H1 (cell line): ENCODE data around the gene SYT14. TPM values are rescaled to one million over a fixed set of nuclear protein-coding genes. Genes with fewer than 3 reads are reported as not detected.

Source experiments
- CTCF ChIA-PET: fragments of 300-600 bp; sonication (Branson Sonifier 250); formaldehyde crosslinking; loops from one replicate; lab custom pipeline; 2021; ENCODE audit not compliant: partially characterized antibody; lab: Charles Lee
- POLR2A ChIA-PET: fragments of 300-600 bp; sonication (Branson Sonifier 250); formaldehyde crosslinking; loops from one replicate; lab custom pipeline; 2021; ENCODE audit warnings: inconsistent platforms; ENCODE audit not compliant: partially characterized antibody; lab: Charles Lee
- DNase-seq, 2 experiments: peaks; one replicate each; pipeline versions ENCODE4 v3.0.0 to v3.0.0-alpha.2; 2010 to 2022; ENCODE audit warnings: low spot score in 2 of 2, low read depth in 1 of 2, mixed read lengths in 1 of 2
- FAIRE-seq: peaks from 2 replicates; lab custom pipeline; 2011; peaks lifted over from hg19 to GRCh38; lab: Jason Lieb, UNC
- H2AFZ ChIP-seq: 2 replicates; pipeline ENCODE4 v1.8.1; 2012; ENCODE audit warnings: low read length, inconsistent platforms
- H2AK5ac ChIP-seq: 2 replicates; pipeline ENCODE4 v1.6.1; 2013; ENCODE audit warnings: low read depth, low read length
- H2BK120ac ChIP-seq: replicated peaks from 2 replicates; pipeline ENCODE3; 2013; ENCODE audit warnings: low read depth, low read length, inconsistent platforms
- H2BK12ac ChIP-seq: 2 replicates; pipeline ENCODE4 v1.6.1; 2013; ENCODE audit warnings: low read depth, low read length
- H2BK15ac ChIP-seq: 2 replicates; pipeline ENCODE4 v1.6.1; 2013; ENCODE audit warnings: low read length
- H2BK20ac ChIP-seq: 2 replicates; pipeline ENCODE4 v1.6.1; 2013; ENCODE audit warnings: low read length
- H2BK5ac ChIP-seq: 2 replicates; pipeline ENCODE4 v1.6.1; 2013; ENCODE audit warnings: low read depth, low read length
- H3K14ac ChIP-seq: 2 replicates; pipeline ENCODE4 v1.6.1; 2013; ENCODE audit warnings: inconsistent platforms; ENCODE audit not compliant: insufficient read length
- H3K18ac ChIP-seq: 2 replicates; pipeline ENCODE4 v1.6.1; 2013; ENCODE audit warnings: low read length; ENCODE audit errors: extremely low read depth
- H3K23ac ChIP-seq: 2 replicates; pipeline ENCODE4 v1.6.1; 2013; ENCODE audit warnings: inconsistent platforms; ENCODE audit not compliant: insufficient read length
- H3K23me2 ChIP-seq: 2 replicates; pipeline ENCODE4 v1.6.1; 2013; ENCODE audit warnings: low read depth, low read length
- H3K27ac ChIP-seq: 2 replicates; pipeline ENCODE4 v1.6.1; 2011; ENCODE audit warnings: low read depth, low read length, inconsistent platforms
- H3K27me3 ChIP-seq, 4 experiments: replicated peaks in 1 of 4; 1 replicate in 1 of 4; 2 replicates in 3 of 4; pipeline versions ENCODE4 v1.6.1 to v1.8.1; 2011 to 2013; ENCODE audit warnings: low read length in 3 of 4, mild to moderate bottlenecking in 3 of 4, inconsistent platforms in 2 of 4, mixed read lengths in 2 of 4, moderate library complexity in 1 of 4; ENCODE audit not compliant: control insufficient read depth in 3 of 4, insufficient read depth in 3 of 4; ENCODE audit errors: extremely low read depth in 1 of 4
- H3K36me3 ChIP-seq, 4 experiments: 2 replicates each; pipeline versions ENCODE4 v1.6.1 to v1.8.1; 2011 to 2013; ENCODE audit warnings: mild to moderate bottlenecking in 4 of 4, low read length in 3 of 4, moderate library complexity in 2 of 4, control low read depth in 1 of 4, inconsistent platforms in 1 of 4; ENCODE audit not compliant: insufficient read depth in 4 of 4, control insufficient read depth in 2 of 4
- H3K4ac ChIP-seq: replicated peaks from 2 replicates; pipeline ENCODE3; 2013; ENCODE audit warnings: low read length, low read depth, mixed read lengths, inconsistent platforms; ENCODE audit not compliant: insufficient read length
- H3K4me1 ChIP-seq, 4 experiments: replicated peaks in 1 of 4; 1 replicate in 1 of 4; 2 replicates in 3 of 4; pipeline versions ENCODE4 v1.6.1 to v1.8.1; 2011 to 2013; ENCODE audit warnings: low read length in 3 of 4, inconsistent platforms in 2 of 4, mixed read lengths in 1 of 4; ENCODE audit not compliant: insufficient read depth in 4 of 4, control insufficient read depth in 3 of 4
- H3K4me2 ChIP-seq, 2 experiments: 2 replicates each; pipeline versions ENCODE4 v1.6.1 to v1.8.1; 2011 to 2013; ENCODE audit warnings: low read depth in 2 of 2, low read length in 2 of 2, control low read depth in 1 of 2, inconsistent platforms in 1 of 2, mild to moderate bottlenecking in 1 of 2; ENCODE audit not compliant: insufficient read depth in 1 of 2
- H3K4me3 ChIP-seq, 4 experiments: fragments of 200-600, 300-600 bp in 1 of 4; sonication (generic), shearing (Covaris generic), sonication (Bioruptor Twin) in 1 of 4; 2 replicates each; pipeline versions ENCODE4 v1.5.1 to v1.8.1; 2011 to 2016; ENCODE audit warnings: low read length in 4 of 4, low read depth in 3 of 4, control low read depth in 2 of 4, inconsistent platforms in 2 of 4, mild to moderate bottlenecking in 2 of 4, mixed read lengths in 1 of 4, moderate library complexity in 1 of 4; ENCODE audit not compliant: insufficient read depth in 2 of 4; ENCODE audit errors: extremely low read depth in 1 of 4
- H3K56ac ChIP-seq: replicated peaks from 2 replicates; pipeline ENCODE3; 2013; ENCODE audit warnings: low read depth, mild to moderate bottlenecking, mixed read lengths, low read length, inconsistent platforms; ENCODE audit not compliant: insufficient read length
- H3K79me1 ChIP-seq: 2 replicates; pipeline ENCODE4 v1.6.1; 2013; ENCODE audit warnings: low read depth, low read length, control low read depth
- H3K79me2 ChIP-seq, 2 experiments: 2 replicates each; pipeline versions ENCODE4 v1.6.1 to v1.8.1; 2012 to 2013; ENCODE audit warnings: low read length in 2 of 2, mild to moderate bottlenecking in 2 of 2, inconsistent platforms in 1 of 2; ENCODE audit not compliant: insufficient read depth in 2 of 2, control insufficient read depth in 1 of 2
- H3K9ac ChIP-seq, 4 experiments: replicated peaks in 1 of 4; 1 replicate in 1 of 4; 2 replicates in 3 of 4; pipeline versions ENCODE4 v1.6.1 to v1.8.1; 2011 to 2013; ENCODE audit warnings: low read depth in 3 of 4, low read length in 3 of 4, control low read depth in 2 of 4, mild to moderate bottlenecking in 2 of 4, moderate library complexity in 2 of 4, inconsistent platforms in 1 of 4; ENCODE audit errors: extremely low read depth in 1 of 4
- H3K9me3 ChIP-seq, 2 experiments: 2 replicates each; pipeline versions ENCODE4 v1.6.1 to v1.8.1; 2012 to 2013; ENCODE audit warnings: mild to moderate bottlenecking in 2 of 2, moderate library complexity in 2 of 2, control low read depth in 1 of 2, inconsistent platforms in 1 of 2, low read depth in 1 of 2, low read length in 1 of 2, mixed read lengths in 1 of 2; ENCODE audit not compliant: insufficient read depth in 2 of 2
- H4K20me1 ChIP-seq, 2 experiments: replicated peaks in 1 of 2; 2 replicates each; pipeline versions ENCODE3 to v1.8.1; 2011 to 2013; ENCODE audit warnings: inconsistent platforms in 2 of 2, low read length in 2 of 2, mild to moderate bottlenecking in 1 of 2; ENCODE audit not compliant: insufficient read depth in 2 of 2, control insufficient read depth in 1 of 2
- H4K5ac ChIP-seq: 2 replicates; pipeline ENCODE4 v1.6.1; 2013; ENCODE audit warnings: low read length, low read depth, mixed read lengths, inconsistent platforms; ENCODE audit not compliant: insufficient read length
- H4K8ac ChIP-seq: 2 replicates; pipeline ENCODE4 v1.8.0; 2013; ENCODE audit warnings: mild to moderate bottlenecking, moderate library complexity, low read length, inconsistent platforms; ENCODE audit not compliant: insufficient read depth; ENCODE audit errors: extremely low read depth
- H4K91ac ChIP-seq: replicated peaks from 2 replicates; pipeline ENCODE3; 2013; ENCODE audit warnings: low read length, mixed read lengths, inconsistent platforms; ENCODE audit not compliant: insufficient read length
- ASH2L ChIP-seq: fragments of 200-600, 300-600 bp; sonication (generic); IDR thresholded peaks from one replicate; pipeline ENCODE4 v1.7.1; 2017; ENCODE audit warnings: low read length
- JUND ChIP-seq: IDR thresholded peaks from 2 replicates; pipeline ENCODE4 v1.6.1; 2011; ENCODE audit warnings: mild to moderate bottlenecking, improper control_type of control experiment, low read length
- MAFK ChIP-seq: IDR thresholded peaks from 2 replicates; pipeline ENCODE4 v1.6.1; 2012; ENCODE audit warnings: low read depth, mild to moderate bottlenecking, improper control_type of control experiment, low read length
- NANOG ChIP-seq: IDR thresholded peaks from 2 replicates; pipeline ENCODE4 v1.6.1; 2011; ENCODE audit warnings: low read length, low read depth, mild to moderate bottlenecking, inconsistent platforms; ENCODE audit not compliant: insufficient read depth, poor library complexity, severe bottlenecking
- POLR2AphosphoS5 ChIP-seq: IDR thresholded peaks from 2 replicates; pipeline ENCODE4 v1.6.1; 2011; ENCODE audit warnings: low read depth, low read length
- TCF12 ChIP-seq: IDR thresholded peaks from 2 replicates; pipeline ENCODE4 v1.6.1; 2011; ENCODE audit warnings: low read depth, mild to moderate bottlenecking, low read length
- TEAD4 ChIP-seq: IDR thresholded peaks from 2 replicates; pipeline ENCODE4 v1.6.1; 2012; ENCODE audit warnings: low read depth, low read length, inconsistent platforms, mixed read lengths
- WGBS, 2 experiments: shearing (Covaris generic) in 1 of 2; methylation state at CpG; one replicate each; pipeline versions ENCODE4 v1.1.6 to v1.1.7; 2013 to 2015; ENCODE audit warnings: low lambda C conversion rate in 2 of 2, mixed read lengths in 2 of 2, inconsistent platforms in 1 of 2, low coverage in 1 of 2, missing lambda C conversion rate in 1 of 2; ENCODE audit not compliant: insufficient replicate concordance in 2 of 2, insufficient coverage in 1 of 2, insufficient read length in 1 of 2; ENCODE audit errors: extremely low coverage in 1 of 2, missing lambda C conversion rate in 1 of 2; 5-methylcytosine and 5-hydroxymethylcytosine counted together
- polyA plus RNA-seq, 7 experiments: library from polyadenylated mRNA; depleted of rRNA in 3 of 7; stranded (reverse) in 5 of 7; unstranded in 2 of 7; fragments of >200 nt in 5 of 7; fragments of 200-250 nt in 2 of 7; gene quantifications; 1 replicate in 5 of 7; 2 replicates in 1 of 7; 4 replicates in 1 of 7; pipeline versions ENCODE4 v1.2.1 to v1.2.3, GENCODE V29; 2011 to 2013; ENCODE audit warnings: missing spikeins in 2 of 7, mixed read lengths in 2 of 7
- total RNA-seq: library from RNA; stranded (reverse); fragmentation: NEBNext Ultra II Directional; extraction: Animal tissue kit (Norgen Biotek cat#: 25700); gene quantifications from 2 replicates; pipeline ENCODE4 v1.2.1, GENCODE V29; 2021

The SYT14 gene
- total and polyA plus RNA-seq, 2 of the 8 experiments (the other 6 are each of a cell fraction or from before 2014, with no cell fraction given) = 2.3 to 18.4 TPM

- no peak overlapping the region for H4K8ac ChIP-seq
- H4K20me1 ChIP-seq = no peaks in the 10 kb centered on the region
- no peak overlapping the region for H3K4me3 ChIP-seq
- ChIA-PET CTCF (interaction anchor here (0.6 kb wide), 1 partner anchor 354 kb away, joined by 3 read pairs; no protein-coding TSS in a partner anchor), POLR2A (interaction anchor here (0.6 to 1.0 kb wide), 3 partner anchors 8 to 161 kb away, joined by 3 read pairs; no protein-coding TSS in a partner anchor)
- H3K4me1 ChIP-seq = peaks cover 0 to 3% (median 0%) of the 10 kb centered on the region in 4 experiments; a peak in 1 of 7 replicates
- no peak overlapping the region for H3K56ac ChIP-seq
- WGBS, 2 experiments = 86% methylated on average over 8 of the region's 8 CpGs; no CpG with 5 or more reads in 1 of the 2 experiments
- no peaks in the 10 kb centered on the region for H3K23me2 ChIP-seq
- H3K18ac ChIP-seq = no peak overlapping the region
- H3K9me3 ChIP-seq = no peaks in the 10 kb centered on the region
- FAIRE-seq (no peak), DNase-seq (no peak)
- no peak overlapping the region for H3K27ac ChIP-seq
- H2AK5ac ChIP-seq = no peak overlapping the region
- H2BK5ac ChIP-seq = no peak overlapping the region
- H3K79me1 ChIP-seq = no peaks in the 10 kb centered on the region
- H3K4ac ChIP-seq = no peak overlapping the region
- H2BK20ac ChIP-seq = no peak overlapping the region
- H3K14ac ChIP-seq = no peak overlapping the region
- H3K27me3 ChIP-seq = no peaks in the 10 kb centered on the region
- no peak overlapping the region for H4K5ac ChIP-seq
- no peak overlapping the region for H3K4me2 ChIP-seq
- H4K91ac ChIP-seq = no peak overlapping the region
- no peak overlapping the region for H2BK12ac ChIP-seq
- H3K23ac ChIP-seq = no peak overlapping the region
- H3K9ac ChIP-seq = no peak overlapping the region
- H2BK15ac ChIP-seq = no peak overlapping the region
- TF ChIP-seq NANOG = no peak
- TF ChIP-seq MAFK = no peak
- TF ChIP-seq TCF12 = no peak
- no peak for TF ChIP-seq ASH2L
- no peak for TF ChIP-seq POLR2AphosphoS5
- TF ChIP-seq TEAD4 = no peak
- no peak for TF ChIP-seq JUND
- no peaks in the 10 kb centered on the region for H3K79me2 ChIP-seq
- no peaks in the 10 kb centered on the region for H3K36me3 ChIP-seq
- H2AFZ ChIP-seq = no peak overlapping the region
- no peak overlapping the region for H2BK120ac ChIP-seq
These were observed 275.3 kb downstream of the SYT14 start for GRCh38 chr1:210213335-210213734.
